Activated CD8-positive, alpha-beta memory T cell treated with anti-CD3 and anti-CD28 coated beads, Interleukin-2, amount 50 U/mL, for 24 hours (primary cell): ENCODE data around the gene AGO4.

Experiments used
- DNase-seq: peaks from one replicate; pipeline ENCODE4 v3.0.0-alpha.2; 2020; ENCODE audit errors: extremely low read depth

The AGO4 gene

GRCh38 chr1:35894656-35895055 lies 86.8 kb downstream of the AGO4 start:
- DNase-seq, result no peak

- DNase-seq, result no peak
Observed at GRCh38 chr1:35899941-35900340, 92.1 kb downstream of the AGO4 start.

GRCh38 chr1:35901235-35901634 lies 93.4 kb downstream of the AGO4 start:
- no peak for DNase-seq

- no peak for DNase-seq
Observed at GRCh38 chr1:35902671-35903070, 94.9 kb downstream of the AGO4 start.
